Astrocyte (in vitro differentiated cells and primary cell): Measurements from ENCODE around the gene HEMK1.

Experiments used
- CTCF ChIP-seq: IDR thresholded peaks from 2 replicates; pipeline ENCODE4 v1.5.1; 2011; ENCODE audit warnings: low read depth, mild to moderate bottlenecking, inconsistent platforms, low read length, moderate library complexity; ENCODE audit not compliant: insufficient read depth
- EZH2 ChIP-seq: IDR thresholded peaks from 2 replicates; pipeline ENCODE4 v1.6.1; 2012; ENCODE audit warnings: mild to moderate bottlenecking, low read length, inconsistent platforms; ENCODE audit not compliant: insufficient read depth

GRCh38 chr3:50584391-50584790, 15.1 kb downstream of the HEMK1 start:
- no peak for TF ChIP-seq CTCF
- TF ChIP-seq EZH2, result no peak
